ENCODE data around the gene EEF1AKMT1.

DNA sequence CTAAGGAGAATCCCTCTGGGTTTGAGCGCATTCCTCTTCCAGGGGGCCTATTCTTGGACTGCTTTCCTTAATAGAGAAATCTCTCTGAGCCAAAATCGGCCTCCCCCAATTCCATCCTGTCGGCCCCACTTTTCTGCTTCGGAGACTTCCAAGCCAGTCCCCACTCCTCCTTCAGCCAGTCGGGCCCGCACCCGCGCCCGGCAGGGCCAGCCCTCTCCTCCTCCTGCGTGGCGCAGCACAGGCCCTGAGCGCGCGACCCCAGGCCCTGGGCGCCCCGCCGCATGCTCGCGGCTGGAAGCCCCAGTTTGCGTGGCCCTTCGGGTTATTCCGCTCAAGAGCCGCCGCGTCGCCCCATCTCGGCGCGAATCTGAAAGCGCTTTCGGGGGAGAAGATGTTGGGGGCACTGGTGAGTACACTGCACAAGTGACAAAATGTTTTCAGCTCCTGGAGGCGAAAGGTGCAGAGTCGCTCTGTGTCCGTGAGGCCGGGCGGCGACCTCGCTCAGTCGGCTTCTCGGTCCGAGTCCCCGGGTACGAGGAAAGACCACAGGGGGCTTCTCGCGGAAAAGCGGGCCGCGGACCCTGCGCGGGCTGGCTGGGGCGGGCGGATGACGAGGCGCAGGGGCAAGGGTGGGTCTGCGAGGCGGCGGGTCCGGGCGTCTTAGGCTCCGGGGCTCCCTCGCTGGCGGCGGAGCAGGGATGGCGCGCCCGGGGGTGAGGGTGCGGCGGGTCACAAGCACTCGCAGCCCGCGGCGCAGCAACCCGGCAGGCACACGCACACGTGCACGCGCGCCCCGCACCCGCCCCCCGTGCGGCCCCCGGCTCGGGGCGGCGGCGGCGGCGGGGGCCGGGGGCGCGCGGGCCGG, 70.6 kb downstream of the EEF1AKMT1 start, which contains the start of gene IL17D:
- TF ChIP-seq YY1 (IDR thresholded peaks at IDR 0.05) (no peak), REST (IDR thresholded peaks at IDR 0.05) (no peak), TAF1 (conservative IDR thresholded peaks at IDR 0.05) (no peak), RXRA (IDR thresholded peaks at IDR 0.05) (no peak), ZBTB33 (IDR thresholded peaks at IDR 0.05) (no peak), JUND (IDR thresholded peaks at IDR 0.05) (no peak)
- TF ChIP-seq, protein P1, sequence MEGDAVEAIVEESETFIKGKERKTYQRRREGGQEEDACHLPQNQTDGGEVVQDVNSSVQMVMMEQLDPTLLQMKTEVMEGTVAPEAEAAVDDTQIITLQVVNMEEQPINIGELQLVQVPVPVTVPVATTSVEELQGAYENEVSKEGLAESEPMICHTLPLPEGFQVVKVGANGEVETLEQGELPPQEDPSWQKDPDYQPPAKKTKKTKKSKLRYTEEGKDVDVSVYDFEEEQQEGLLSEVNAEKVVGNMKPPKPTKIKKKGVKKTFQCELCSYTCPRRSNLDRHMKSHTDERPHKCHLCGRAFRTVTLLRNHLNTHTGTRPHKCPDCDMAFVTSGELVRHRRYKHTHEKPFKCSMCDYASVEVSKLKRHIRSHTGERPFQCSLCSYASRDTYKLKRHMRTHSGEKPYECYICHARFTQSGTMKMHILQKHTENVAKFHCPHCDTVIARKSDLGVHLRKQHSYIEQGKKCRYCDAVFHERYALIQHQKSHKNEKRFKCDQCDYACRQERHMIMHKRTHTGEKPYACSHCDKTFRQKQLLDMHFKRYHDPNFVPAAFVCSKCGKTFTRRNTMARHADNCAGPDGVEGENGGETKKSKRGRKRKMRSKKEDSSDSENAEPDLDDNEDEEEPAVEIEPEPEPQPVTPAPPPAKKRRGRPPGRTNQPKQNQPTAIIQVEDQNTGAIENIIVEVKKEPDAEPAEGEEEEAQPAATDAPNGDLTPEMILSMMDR (IDR thresholded peaks at IDR 0.05; ENCODE audit: low read depth, low read length, missing input control), result no peak

Measured in liver (tissue), 3 donors.